PC-9 (cell line): ENCODE results near the gene FBLN2. TPM values are rescaled to one million over a fixed set of nuclear protein-coding genes. Genes with fewer than 3 reads are reported as not detected.
"Not testable (repeated sequence)": the region's sequence is repeated elsewhere in the genome, so short reads cannot be mapped to it uniquely, and the experiment has no call there.

Experiments
- Bru-seq: library from RNA; stranded (reverse); fragments of 400-500 nt; gene quantifications from one replicate; lab custom pipeline; 2021; lab: Mats Ljungman, UMichigan
- BruChase-seq, 2 experiments: library from RNA; stranded (reverse); fragments of 400-500 nt; gene quantifications; one replicate each; lab custom pipeline; 2021; lab: Mats Ljungman, UMichigan
- BruUV-seq: library from RNA; stranded (reverse); fragments of 400-500 nt; replicated peaks from 2 replicates; lab custom pipeline; 2021; lab: Mats Ljungman, UMichigan
- CTCF ChIA-PET: fragments of 300-600 bp; sonication (Branson Sonifier 250); formaldehyde crosslinking; loops from one replicate; lab custom pipeline; 2022; ENCODE audit warnings: antibody characterized with exemption; lab: Charles Lee
- POLR2A ChIA-PET: fragments of 300-600 bp; sonication (Branson Sonifier 250); formaldehyde crosslinking; loops from one replicate; lab custom pipeline; 2022; ENCODE audit warnings: antibody characterized with exemption; ENCODE audit not compliant: unreplicated experiment; lab: Charles Lee
- DNase-seq, 2 experiments: peaks; one replicate each; pipeline versions ENCODE4 v3.0.0 to v3.0.0-alpha.2; 2015 to 2022; ENCODE audit warnings: mixed read lengths in 1 of 2
- H2AFZ ChIP-seq: fragments of 200-600 bp; sonication (generic); 2 replicates; pipeline ENCODE4 v1.8.1; 2017; ENCODE audit warnings: antibody characterized with exemption
- H3F3A ChIP-seq: fragments of 200-600 bp; sonication (generic); 2 replicates; pipeline ENCODE4 v1.8.1; 2017; ENCODE audit warnings: antibody characterized with exemption, mild to moderate bottlenecking, low read depth; ENCODE audit not compliant: insufficient read depth
- H3K27ac ChIP-seq: fragments of 200-600 bp; sonication (generic); 2 replicates; pipeline ENCODE4 v1.6.1; 2016; ENCODE audit warnings: mixed run types
- H3K27me3 ChIP-seq: fragments of 200-600 bp; sonication (generic); 2 replicates; pipeline ENCODE4 v1.6.1; 2016; ENCODE audit warnings: low read depth, mixed run types; ENCODE audit not compliant: insufficient read depth
- H3K36me3 ChIP-seq: fragments of 200-600 bp; sonication (generic); 2 replicates; pipeline ENCODE4 v1.6.1; 2016; ENCODE audit warnings: low read depth, mixed run types
- H3K4me1 ChIP-seq: fragments of 200-600 bp; sonication (generic); replicated peaks from 2 replicates; pipeline ENCODE4 v1.6.1; 2016; ENCODE audit warnings: mixed run types; ENCODE audit not compliant: insufficient read depth
- H3K4me2 ChIP-seq: fragments of 200-600 bp; sonication (generic); 2 replicates; pipeline ENCODE4 v1.6.1; 2017; ENCODE audit warnings: mixed run types
- H3K4me3 ChIP-seq: fragments of 200-600 bp; sonication (generic); 2 replicates; pipeline ENCODE4 v1.6.1; 2016; ENCODE audit warnings: mixed run types
- H3K79me2 ChIP-seq: fragments of 200-600 bp; sonication (generic); 2 replicates; pipeline ENCODE4 v1.6.1; 2017; ENCODE audit warnings: low read depth, mixed run types
- H3K9me2 ChIP-seq: fragments of 200-600 bp; sonication (generic); 2 replicates; pipeline ENCODE4 v1.8.1; 2017; ENCODE audit warnings: mild to moderate bottlenecking; ENCODE audit not compliant: insufficient read depth
- H3K9me3 ChIP-seq: fragments of 200-600 bp; sonication (generic); 2 replicates; pipeline ENCODE4 v1.8.1; 2016; ENCODE audit warnings: low read depth; ENCODE audit not compliant: insufficient read depth
- H4K20me1 ChIP-seq: fragments of 200-600 bp; sonication (generic); 2 replicates; pipeline ENCODE4 v1.8.1; 2017; ENCODE audit not compliant: insufficient read depth
- EZH2 ChIP-seq: fragments of 200-600 bp; sonication (generic); IDR thresholded peaks from 2 replicates; pipeline ENCODE4 v1.8.0; 2017; ENCODE audit warnings: antibody characterized with exemption, low read depth
- intact Hi-C: fragments of 100-400 bp; cut with micrococcal nuclease; formaldehyde crosslinking; loops from one replicate; pipeline ENCODE4 v1.10.0; 2022; ENCODE audit not compliant: unreplicated experiment
- long read RNA-seq: library from polyadenylated mRNA; stranded (forward); transcript quantifications from one replicate; pipeline ENCODE4 v2.0.0, GENCODE V29; 2022
- total RNA-seq: library from RNA; stranded (reverse); gene quantifications from 2 replicates; pipeline ENCODE4 v1.2.3, GENCODE V29; 2021
- TF ChIP-seq, protein P1 (sequence below): fragments of 200-600 bp; sonication (generic); conservative IDR thresholded peaks from 2 replicates; pipeline ENCODE4 v1.6.1; 2017; ENCODE audit warnings: mixed run types, antibody characterized with exemption, mild to moderate bottlenecking, moderate library complexity

The FBLN2 gene
- total RNA-seq (0.57 and 1.8 TPM in 2 replicates), Bru-seq, nascent RNA (percentile 13 among the genes with signal in this experiment), BruChase-seq, experiment 1, labeled RNA remaining after a 2-hour chase (percentile 14 among the genes with signal in this experiment), BruChase-seq, experiment 2, labeled RNA remaining after a 6-hour chase (percentile 9 among the genes with signal in this experiment)
- long read RNA-seq = 0 reads

DNA sequence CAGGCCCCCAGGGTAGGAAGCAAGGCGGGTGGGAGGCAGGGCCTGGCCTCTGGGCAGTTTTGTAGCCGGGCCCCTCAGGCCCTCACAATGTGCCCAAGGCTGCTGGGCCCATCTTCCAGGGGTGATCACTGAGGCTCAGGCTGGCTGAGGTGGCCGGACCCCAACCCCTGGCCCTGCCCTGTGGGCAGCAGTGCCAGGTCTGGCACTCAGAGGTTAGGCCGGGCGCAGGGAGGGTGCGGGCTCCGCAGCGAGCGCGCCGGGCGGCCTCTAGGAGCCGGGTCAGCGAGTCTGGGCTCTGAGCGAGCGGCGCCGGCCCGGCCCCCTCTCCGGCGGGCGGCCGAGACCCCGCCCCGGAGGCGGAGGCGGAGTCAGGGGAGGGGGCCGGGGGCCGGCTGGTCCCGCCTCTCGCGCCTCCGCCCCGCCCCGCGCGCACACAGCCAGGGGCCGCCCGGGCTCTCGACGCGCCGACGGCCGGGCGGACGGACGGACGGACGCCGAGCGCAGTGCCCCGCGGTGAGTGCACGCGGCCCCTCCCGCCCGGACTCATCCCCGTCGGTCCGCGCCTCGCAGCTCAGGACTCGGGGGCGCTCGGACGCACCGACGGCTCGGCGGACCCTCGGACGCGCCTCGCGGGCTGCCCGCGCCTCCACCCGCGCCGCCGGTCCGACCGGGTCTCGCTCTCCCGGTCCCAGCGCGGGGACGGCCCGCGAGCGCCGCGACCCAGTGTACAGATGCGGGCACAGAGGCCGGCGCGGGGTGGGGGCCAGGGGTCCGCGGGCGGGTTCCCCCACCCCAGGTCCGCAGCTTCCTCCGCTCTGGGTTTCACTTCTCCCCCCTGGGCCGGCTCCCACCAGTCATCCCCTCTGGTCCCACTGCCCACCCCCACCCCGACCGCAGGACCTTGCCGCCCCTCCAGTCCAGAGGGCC is at the start of gene FBLN2:
Gene FBLN2, plus strand, starts transcription at position 430 of the 927 bp plus-strand sequence. CDS start 21,231 bp downstream, outside the sequence.
- intact Hi-C loops = loop anchor here (5.0 kb wide), 1 partner anchor 47 kb away; no protein-coding TSS in a partner anchor
- Histone ChIP-seq H3K27me3 (no peaks in the 10 kb centered on the region), H3K4me2 (no peak within 1 kb of the TSS), H3K9me2 (no peaks in the 10 kb centered on the region), H4K20me1 (no peaks in the 10 kb centered on the region), H3K9me3 (no peaks in the 10 kb centered on the region), H3K79me2 (no peaks in the 10 kb centered on the region), H3K36me3 (no peaks in the 10 kb centered on the region), H3K27ac (no peak within 1 kb of the TSS), H3F3A (peaks cover 8% of the 10 kb centered on the region; the same call in 1 of the 2 replicates), H3K4me1 (peaks cover 22% of the 10 kb centered on the region), H3K4me3 (no peak within 1 kb of the TSS), H2AFZ (no peak within 1 kb of the TSS)
- TF ChIP-seq EZH2 = no peak
- TF ChIP-seq, protein P1, sequence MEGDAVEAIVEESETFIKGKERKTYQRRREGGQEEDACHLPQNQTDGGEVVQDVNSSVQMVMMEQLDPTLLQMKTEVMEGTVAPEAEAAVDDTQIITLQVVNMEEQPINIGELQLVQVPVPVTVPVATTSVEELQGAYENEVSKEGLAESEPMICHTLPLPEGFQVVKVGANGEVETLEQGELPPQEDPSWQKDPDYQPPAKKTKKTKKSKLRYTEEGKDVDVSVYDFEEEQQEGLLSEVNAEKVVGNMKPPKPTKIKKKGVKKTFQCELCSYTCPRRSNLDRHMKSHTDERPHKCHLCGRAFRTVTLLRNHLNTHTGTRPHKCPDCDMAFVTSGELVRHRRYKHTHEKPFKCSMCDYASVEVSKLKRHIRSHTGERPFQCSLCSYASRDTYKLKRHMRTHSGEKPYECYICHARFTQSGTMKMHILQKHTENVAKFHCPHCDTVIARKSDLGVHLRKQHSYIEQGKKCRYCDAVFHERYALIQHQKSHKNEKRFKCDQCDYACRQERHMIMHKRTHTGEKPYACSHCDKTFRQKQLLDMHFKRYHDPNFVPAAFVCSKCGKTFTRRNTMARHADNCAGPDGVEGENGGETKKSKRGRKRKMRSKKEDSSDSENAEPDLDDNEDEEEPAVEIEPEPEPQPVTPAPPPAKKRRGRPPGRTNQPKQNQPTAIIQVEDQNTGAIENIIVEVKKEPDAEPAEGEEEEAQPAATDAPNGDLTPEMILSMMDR = no peak
- CTCF ChIA-PET = no interaction called here
- no TSS peak for BruUV-seq
- no peak for DNase-seq
- POLR2A ChIA-PET = no interaction called here

DNA sequence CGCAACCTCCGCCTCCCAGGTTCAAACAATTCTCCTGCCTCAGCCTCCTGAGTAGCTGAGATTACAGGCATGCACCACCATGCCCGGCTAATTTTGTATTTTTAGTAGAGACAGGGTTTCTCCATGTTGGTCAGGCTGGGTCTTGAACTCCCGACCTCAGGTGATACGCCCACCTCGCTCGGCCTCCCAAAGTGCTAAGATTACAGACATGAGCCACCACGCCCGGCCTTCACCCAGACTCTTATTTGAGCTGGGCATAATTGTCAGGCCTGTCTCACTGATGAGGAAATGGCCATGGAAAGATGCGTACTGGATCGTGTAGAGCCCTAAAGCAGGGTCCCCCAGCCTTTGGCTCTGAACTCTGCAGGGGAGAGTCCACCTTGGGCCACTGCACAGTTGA is 49.7 kb upstream of the FBLN2 start:
- H3K9me2 ChIP-seq, intact Hi-C loops, BruUV-seq, H3K9me3 ChIP-seq, H3K27ac ChIP-seq, DNase-seq, H3K79me2 ChIP-seq, H3K4me2 ChIP-seq, H3K4me3 ChIP-seq, CTCF ChIA-PET, H3K27me3 ChIP-seq, H2AFZ ChIP-seq, H3K36me3 ChIP-seq, POLR2A ChIA-PET, H4K20me1 ChIP-seq: not testable (repeated sequence)
- Histone ChIP-seq H3F3A (peaks cover 12% of the 10 kb centered on the region), H3K4me1 (peaks cover 15% of the 10 kb centered on the region)

DNA sequence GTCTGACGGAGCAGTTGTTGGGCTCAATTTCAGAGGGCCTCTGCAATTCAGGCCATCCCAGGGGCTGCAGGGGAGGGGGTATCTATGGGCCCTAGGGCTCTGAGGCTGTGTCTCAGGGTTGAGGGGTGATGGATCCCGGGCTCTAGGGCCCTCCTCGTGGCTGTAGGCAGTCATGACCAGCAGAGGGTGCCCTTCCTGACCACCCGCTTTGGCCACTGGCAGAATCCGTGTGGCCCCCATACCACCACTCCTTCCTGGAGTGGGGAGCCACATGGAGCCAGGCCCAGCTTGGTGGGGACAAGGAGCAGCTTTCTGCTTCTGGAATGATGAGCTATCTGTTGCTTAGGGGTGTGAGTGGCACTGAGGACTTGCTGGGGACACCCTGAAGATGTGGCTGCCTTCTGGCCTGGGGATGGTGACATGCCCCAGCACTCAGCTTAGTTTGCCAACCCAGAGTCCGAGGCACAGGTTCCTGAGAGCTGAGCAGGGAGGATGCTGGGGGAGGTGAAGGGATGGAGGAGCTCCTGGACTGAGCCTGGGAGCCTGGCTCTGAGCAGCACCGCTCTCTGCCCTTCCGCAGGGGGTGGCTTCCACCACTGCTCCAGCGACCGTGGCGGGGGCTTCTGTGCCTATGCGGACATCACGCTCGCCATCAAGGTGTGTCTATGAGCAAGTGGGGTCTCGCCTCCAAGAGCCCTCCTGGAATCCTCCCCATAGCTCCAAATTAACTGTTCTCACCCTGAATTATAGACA is 48.6 kb upstream of the FBLN2 start:
- no peak for DNase-seq
- Histone ChIP-seq H3K4me3 (no peak overlapping the region), H3K36me3 (no peaks in the 10 kb centered on the region), H3K4me1 (peaks cover 25% of the 10 kb centered on the region), H3K79me2 (no peaks in the 10 kb centered on the region), H3K27me3 (no peaks in the 10 kb centered on the region), H2AFZ (no peak overlapping the region), H3K9me3 (no peaks in the 10 kb centered on the region), H3F3A (peaks cover 20% of the 10 kb centered on the region), H4K20me1 (no peaks in the 10 kb centered on the region), H3K9me2 (no peaks in the 10 kb centered on the region), H3K4me2 (no peak overlapping the region), H3K27ac (no peak overlapping the region)
- intact Hi-C loops = loop anchor here (5.0 kb wide), 1 partner anchor 47 kb away; the partner anchor contains the start of gene FBLN2
- no TSS peak for BruUV-seq
- POLR2A ChIA-PET = no interaction called here
- CTCF ChIA-PET = no interaction called here
- TF ChIP-seq EZH2 = no peak
- TF ChIP-seq, protein P1 = peak; percentile 82
